GM19467 (cell line): ENCODE measurements around the gene GARIN5A.

ENCODE experiments used
- ATAC-seq: cut with Tn5 transposase; IDR thresholded peaks from one replicate; pipeline ENCODE4 v1.9.1; 2021; ENCODE audit warnings: mild to moderate bottlenecking, moderate library complexity; ENCODE audit not compliant: unreplicated experiment

The GARIN5A gene

DNA sequence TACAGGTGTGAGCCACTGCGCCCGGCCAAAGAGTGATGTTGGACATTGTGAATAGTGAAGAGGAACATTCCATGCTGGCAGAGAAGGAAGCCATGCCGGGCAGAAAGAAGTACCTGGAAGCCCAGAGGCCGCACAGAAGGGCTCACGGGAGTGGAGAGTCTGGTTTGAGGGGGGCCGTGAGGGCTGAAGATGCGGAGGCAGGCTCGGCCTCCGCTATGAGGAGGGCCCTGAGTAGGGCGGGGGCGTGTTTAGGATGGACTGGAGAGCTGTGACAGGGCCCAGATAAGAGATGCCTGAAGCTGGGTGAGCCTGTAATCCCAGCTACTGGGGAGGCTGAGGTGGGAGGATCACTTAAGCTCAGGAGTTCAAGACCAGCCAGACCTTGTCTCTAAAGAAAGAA lies 32.7 kb upstream of the GARIN5A start:
- ATAC-seq: no peak

DNA sequence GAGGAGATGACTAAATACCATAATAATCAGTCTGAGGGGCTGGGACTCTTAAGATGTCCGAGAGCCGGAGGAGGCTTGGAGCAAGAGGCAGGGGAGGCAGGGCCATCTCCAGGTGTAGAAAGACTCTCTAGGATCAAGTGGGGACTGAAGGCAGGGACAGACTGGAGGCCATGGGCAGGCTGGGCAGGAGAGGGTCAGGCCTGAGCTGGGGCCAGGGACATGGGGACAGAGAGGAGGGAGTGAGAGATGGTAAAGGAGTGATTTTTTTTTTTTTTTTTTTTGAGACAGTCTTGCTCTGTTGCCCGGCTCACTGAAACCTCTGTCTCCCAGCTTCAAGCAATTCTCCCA lies 32.2 kb upstream of the GARIN5A start:
- no peak for ATAC-seq

DNA sequence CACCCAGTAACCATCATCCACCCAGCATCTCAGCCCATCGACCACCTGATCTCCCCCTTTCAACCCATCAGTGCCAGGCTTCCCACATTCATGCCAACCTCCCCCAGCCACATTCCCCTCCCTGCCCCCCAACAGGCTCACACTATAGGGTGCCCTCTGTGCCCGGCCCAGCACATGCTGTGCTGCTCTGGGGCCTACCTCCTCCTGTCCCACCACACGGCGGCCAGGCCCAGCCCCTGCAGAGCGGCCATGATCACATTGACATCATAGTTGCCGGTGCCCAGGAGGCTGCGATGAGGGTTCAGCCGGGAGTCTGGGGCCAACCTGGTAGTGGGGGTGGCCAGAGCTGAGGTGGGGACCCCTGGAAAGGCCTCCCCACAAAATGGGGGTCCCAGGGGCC lies 30.7 kb upstream of the GARIN5A start:
- ATAC-seq: no peak

DNA sequence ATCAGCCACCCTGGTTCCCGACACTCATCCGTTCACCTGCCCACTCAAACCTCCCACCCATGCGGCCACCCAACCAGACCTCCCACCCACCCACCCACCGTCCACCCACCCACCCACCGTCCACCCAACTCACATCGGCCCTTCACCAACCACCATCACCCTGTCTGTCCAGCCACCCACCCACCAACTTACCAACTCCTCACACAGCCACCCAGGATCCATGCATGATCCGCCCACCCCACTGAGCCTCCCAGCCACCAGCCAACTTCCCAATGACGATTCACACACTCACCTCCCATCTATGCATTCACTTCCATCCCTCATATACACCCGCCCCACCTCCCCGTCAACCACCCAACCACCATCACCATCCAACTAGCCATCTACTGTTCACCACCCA lies 30.1 kb upstream of the GARIN5A start:
- no peak for ATAC-seq

- ATAC-seq: no peak
Observed at GRCh38 chr19:50505856-50506611, 29.4 kb upstream of the GARIN5A start.

DNA sequence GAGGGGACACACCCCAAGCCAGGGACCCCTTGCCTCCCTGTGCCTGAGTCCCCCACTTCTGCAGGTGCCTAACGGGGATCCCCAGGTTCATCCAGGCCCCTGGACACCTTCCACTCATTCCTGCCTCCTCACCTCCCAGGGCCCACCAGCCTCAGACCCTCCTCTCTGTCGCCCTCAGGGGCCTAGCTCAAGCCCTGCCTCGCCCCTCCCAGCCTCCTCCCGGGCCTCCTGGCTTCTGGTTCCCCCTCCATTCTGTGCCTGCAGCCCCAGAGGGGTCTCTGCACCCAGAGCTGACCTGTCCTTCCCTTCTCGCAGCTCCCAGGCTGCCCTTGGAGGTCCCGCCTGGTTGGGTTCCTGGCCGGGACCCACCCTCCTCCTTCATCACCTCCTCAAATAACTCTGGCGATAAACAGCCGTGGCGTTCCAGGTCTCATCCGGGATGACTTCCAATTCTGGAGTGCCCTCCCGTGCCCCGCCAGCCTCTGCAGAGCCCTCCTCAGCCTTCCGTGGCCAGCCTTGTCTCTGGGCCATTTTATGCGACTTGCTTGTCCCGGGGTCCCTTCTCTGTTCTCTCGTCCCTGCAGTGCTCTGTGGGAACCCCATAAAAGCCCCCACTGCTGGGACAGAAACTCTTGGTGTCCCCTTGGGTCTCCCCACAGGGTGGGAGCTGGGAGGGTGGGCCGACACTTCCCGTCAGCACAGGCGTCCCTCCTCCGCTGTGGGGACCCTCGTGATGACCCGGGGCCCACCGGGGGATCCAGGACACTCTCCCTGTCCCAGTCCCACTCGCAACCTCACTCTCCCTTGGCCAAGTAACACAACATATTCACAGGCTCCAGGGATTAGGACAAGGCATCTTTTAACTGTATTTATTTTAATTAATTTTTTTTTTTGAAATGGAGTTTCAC lies 25.2 kb upstream of the GARIN5A start:
- ATAC-seq: no peak

GRCh38 chr19:50501186-50501567 lies 24.5 kb upstream of the GARIN5A start:
- ATAC-seq: no peak

- no peak for ATAC-seq
Observed at GRCh38 chr19:50500753-50501151, 24.1 kb upstream of the GARIN5A start.

GRCh38 chr19:50500060-50500752 lies 23.6 kb upstream of the GARIN5A start:
- no peak for ATAC-seq

DNA sequence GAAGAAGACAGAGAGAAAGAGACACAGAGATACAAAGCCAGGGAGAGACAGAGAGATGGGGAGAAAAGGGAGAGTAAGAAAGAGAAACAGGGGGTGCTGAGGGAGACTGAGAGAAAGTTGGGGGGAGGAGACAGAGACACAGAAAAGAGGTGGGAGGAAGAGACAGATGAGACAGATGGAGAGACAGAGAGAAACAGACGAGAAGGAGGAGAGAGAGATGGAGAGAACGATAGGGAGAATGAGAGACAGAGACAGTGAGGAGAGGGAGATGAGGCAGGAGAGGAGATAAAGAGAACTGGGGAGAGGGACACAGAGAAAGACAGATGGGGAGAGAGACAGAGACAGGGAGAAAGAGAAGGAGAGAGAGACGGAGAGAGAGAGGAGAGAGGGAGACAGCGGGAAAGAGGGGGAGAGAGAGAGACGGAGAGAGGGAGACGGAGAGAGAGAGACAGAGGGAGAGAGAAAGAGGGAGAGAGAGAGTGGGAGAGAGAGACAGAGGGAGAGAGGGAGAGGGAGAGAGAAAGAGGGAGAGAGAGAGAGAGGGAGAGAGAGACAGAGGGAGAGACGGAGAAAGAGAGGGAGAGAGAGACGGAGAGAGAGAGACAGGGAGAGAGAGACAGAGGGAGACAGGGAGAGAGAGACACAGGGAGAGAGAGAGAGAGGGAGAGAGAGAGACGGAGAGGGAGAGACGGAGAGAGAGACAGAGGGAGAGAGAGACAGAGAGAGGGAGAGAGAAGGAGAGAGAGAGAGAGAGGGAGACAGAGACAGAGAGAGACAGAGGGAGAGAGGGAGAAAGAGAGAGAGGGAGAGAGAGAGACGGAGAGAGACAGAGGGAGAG lies 21.8 kb upstream of the GARIN5A start:
- no peak for ATAC-seq

DNA sequence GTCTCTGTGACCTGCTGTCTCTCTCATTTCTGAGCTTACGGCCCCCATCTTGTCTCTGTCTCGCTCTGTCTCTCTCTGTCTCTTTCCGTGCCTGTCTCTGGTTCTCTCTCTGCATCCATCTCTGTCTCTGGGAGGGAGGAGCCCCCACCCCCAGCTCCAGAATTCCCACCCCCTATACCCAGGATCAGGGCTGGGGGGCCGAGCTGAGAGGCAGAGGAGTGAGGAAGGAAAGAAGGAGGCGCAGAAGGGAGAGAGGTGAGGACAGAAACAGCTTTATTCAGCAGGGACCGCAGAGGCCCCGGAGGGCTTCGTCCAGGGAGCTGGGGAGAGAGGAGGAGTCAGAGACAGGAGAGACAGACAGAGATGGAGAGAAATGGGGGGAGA lies 20.4 kb upstream of the GARIN5A start:
- no peak for ATAC-seq

GRCh38 chr19:50496189-50497021 lies 19.8 kb upstream of the GARIN5A start:
- no peak for ATAC-seq

DNA sequence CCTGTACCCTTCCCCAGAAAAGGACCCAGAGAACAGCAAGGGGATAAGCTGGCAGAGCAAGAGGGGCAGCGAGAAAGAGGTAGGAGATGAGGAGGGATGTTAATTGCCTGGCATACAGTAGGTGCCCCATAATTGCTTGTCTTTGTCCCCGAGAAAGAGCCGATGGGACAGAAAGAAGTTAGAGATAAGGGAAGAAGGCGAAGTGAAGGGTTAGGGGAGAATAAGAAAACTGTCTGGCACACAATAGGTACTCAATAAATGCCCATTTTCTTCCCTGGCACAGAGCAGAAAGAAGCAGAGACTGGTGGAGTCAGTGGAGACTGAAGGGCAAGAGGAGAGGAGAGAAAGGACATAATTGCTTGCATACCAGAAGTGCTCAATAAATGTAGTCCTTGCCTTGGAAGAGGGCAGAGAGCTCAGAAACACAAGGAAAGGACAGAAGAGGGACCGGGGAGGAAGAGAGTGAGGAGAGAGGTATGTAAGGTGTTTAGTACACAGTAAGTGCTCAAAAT lies 18.4 kb upstream of the GARIN5A start:
- ATAC-seq: no peak

DNA sequence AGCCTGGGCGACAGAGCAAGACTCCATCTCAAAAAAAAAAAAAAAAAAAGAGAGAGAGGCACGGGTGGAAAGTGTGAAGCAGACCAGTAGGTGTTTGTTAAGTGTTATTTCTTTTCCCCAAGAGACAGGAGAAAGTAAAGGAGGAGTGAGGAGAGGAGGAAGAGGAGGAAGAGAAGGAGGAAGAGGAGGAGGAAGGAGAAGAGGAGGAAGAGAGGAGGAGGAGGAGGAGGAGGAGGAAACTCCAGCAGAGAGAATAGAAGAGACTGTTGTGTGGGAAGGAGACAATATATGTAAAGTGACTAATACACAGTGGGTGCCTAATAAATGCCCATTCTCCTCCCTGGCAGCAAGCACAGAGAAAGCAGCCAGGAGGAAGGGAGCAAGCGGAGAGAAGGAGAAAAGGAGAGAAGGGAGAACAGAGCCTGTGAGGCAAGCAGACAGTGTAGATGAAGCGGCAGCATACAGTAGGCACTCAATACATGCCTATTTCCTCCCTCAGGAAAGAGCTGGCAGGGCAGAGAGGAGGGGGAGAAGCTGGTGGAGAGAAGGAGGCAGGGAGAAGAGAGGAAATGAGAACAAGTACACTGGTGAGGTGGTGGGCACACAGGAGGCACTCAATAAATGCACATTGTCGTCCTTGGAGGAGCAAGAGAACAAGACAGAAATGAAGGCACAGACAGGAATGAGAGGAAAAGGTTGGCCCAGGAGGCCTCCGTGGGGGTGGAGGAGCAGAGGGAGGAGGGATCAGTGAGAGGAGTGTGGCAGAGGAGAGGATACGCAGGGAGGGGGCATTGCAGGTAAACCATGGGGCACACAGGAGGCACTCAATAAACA lies 17.8 kb upstream of the GARIN5A start:
- no peak for ATAC-seq

DNA sequence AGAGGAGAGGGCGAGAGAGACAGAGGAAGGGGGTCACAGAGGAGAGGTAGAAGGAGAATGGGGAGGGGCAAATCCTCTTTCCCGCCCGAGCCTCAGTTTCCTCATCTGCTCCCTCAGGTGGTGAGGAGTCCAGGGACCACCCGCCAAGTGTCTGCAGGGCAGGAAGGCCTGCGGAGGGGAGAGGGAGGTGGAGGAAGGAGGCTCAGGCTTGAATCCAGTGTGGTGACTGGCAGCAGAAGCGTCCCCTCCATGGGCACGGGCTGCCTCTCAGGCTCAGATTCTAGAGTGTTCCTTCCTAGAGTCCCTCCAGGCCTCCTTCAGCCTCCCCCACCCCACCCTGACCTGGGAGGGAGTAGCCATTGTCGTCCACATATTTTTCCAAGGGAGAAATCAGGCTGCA lies 16.5 kb upstream of the GARIN5A start:
- no peak for ATAC-seq

- no peak for ATAC-seq
Observed at GRCh38 chr19:50492303-50493052, 15.8 kb upstream of the GARIN5A start.

DNA sequence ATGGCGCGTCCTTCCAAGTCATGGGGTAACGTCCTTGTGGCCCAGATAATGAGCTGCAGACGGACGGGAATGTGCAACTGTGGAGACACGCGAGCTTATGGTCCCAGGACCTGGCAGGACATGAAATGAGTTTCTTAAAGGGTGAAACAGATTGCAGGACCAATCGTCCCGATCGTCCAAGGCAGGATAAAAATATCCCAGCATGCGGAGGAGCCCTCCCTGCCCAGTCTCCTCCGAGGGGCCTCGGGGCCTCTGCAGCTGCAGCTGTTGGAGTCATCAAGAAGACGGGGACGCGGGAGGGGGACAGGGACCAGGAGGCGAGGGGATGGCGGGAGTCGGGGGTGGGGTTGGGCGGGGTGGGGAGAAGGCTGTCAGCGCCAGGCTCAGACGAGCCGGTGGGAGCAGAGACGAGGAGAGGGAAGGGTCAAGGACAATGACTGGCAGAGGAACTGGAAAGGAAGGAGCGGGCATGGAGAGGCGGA lies 14.4 kb upstream of the GARIN5A start:
- ATAC-seq: no peak

DNA sequence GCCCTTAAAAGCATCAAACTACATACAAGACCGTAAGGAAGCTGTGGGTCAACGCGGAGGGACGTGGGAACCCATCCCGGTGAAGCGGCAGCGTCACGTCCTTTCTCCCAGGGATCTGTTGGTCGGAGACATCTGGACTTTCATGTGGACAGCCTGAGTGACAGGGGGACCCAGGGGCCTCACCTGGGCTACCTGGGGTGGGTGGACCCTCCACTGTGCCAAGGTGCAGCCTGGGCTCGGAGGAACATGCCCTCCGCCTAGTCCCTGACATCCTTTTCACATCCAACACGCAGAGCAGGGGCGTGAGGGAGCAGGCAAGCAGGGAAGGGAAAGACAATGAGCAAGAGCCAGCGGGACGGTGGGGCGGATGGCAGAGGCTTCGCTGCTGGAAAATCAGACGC lies 13.8 kb upstream of the GARIN5A start:
- no peak for ATAC-seq
